HG02852 (cell line): Measurements from ENCODE around the gene PPP4C.
"Not testable (repeated sequence)": the region's sequence is repeated elsewhere in the genome, so short reads cannot be mapped to it uniquely, and the experiment has no call there.

Experiments
- ATAC-seq: cut with Tn5 transposase; IDR thresholded peaks from one replicate; pipeline ENCODE4 v1.9.1; 2021; ENCODE audit warnings: mild to moderate bottlenecking, moderate library complexity; ENCODE audit not compliant: unreplicated experiment

The PPP4C gene

GRCh38 chr16:30096105-30096861, 20.5 kb downstream of the PPP4C start, which contains the start of gene YPEL3:
Gene YPEL3 (minus strand): TSS chr16:30096213. CDS start chr16:30095482, 731 bp downstream.
- peak; percentile 42 for ATAC-seq

- ATAC-seq, result no peak
Measured at GRCh38 chr16:30096862-30097563, 21.2 kb downstream of the PPP4C start.

GRCh38 chr16:30104090-30104489, 28.3 kb downstream of the PPP4C start:
- ATAC-seq, result no peak

GRCh38 chr16:30104492-30104891, 28.7 kb downstream of the PPP4C start:
- no peak for ATAC-seq

GRCh38 chr16:30108059-30108850, 32.5 kb downstream of the PPP4C start:
- no peak for ATAC-seq

- ATAC-seq, result no peak
Measured at GRCh38 chr16:30110661-30111060, 34.9 kb downstream of the PPP4C start.

- no peak for ATAC-seq
Measured at GRCh38 chr16:30112197-30113030, 36.6 kb downstream of the PPP4C start.

- ATAC-seq, result no peak
Measured at GRCh38 chr16:30113031-30113710, 37.4 kb downstream of the PPP4C start, which contains the start of gene GDPD3. Gene GDPD3 (minus strand): TSS chr16:30113537. CDS start chr16:30113478, 59 bp downstream.

- no peak for ATAC-seq
Measured at GRCh38 chr16:30113711-30114333, 38.0 kb downstream of the PPP4C start.

- ATAC-seq, result no peak
Measured at GRCh38 chr16:30114411-30114810, 38.6 kb downstream of the PPP4C start.

GRCh38 chr16:30114833-30115232, 39.0 kb downstream of the PPP4C start:
- not testable (repeated sequence) for ATAC-seq

GRCh38 chr16:30115238-30115637, 39.4 kb downstream of the PPP4C start:
- ATAC-seq, result no peak

- ATAC-seq, result no peak
Measured at GRCh38 chr16:30116291-30117207, 40.8 kb downstream of the PPP4C start.

GRCh38 chr16:30117768-30118167, 42.0 kb downstream of the PPP4C start:
- no peak for ATAC-seq

GRCh38 chr16:30119428-30119827, 43.6 kb downstream of the PPP4C start:
- no peak for ATAC-seq

GRCh38 chr16:30120340-30121105, 44.7 kb downstream of the PPP4C start:
- ATAC-seq, result no peak

GRCh38 chr16:30121741-30122571, 46.2 kb downstream of the PPP4C start:
- no peak for ATAC-seq
